Left lung (tissue), 10 donors: ENCODE measurements around the gene SYTL1. TPM values are rescaled to one million over a fixed set of nuclear protein-coding genes. Genes with fewer than 3 reads are reported as not detected.

Source experiments
- ATAC-seq: fragments of 200-7000 bp; cut with Tn5 transposase; one replicate; pipeline ENCODE4 v1.9.1; 2020; ENCODE audit warnings: moderate library complexity
- DNase-seq, 4 donors: peaks; one replicate each; pipeline ENCODE4 v3.0.0-alpha.2; 2013 to 2020
- H3K27ac ChIP-seq, 2 donors: fragments of 200-600 bp; sonication (generic) in 1 of 2; one replicate each; pipeline versions ENCODE4 v1.5.0 to v1.8.0; 2020 to 2021
- H3K27me3 ChIP-seq, 2 donors: fragments of 200-600 bp; sonication (generic) in 1 of 2; one replicate each; pipeline versions ENCODE4 v1.5.0 to v1.8.0; 2020 to 2021
- H3K36me3 ChIP-seq, 2 donors: fragments of 200-600 bp; sonication (generic) in 1 of 2; one replicate each; pipeline versions ENCODE4 v1.5.0 to v1.8.0; 2020 to 2021
- H3K4me1 ChIP-seq, 2 donors: fragments of 200-600 bp; one replicate each; pipeline ENCODE4 v1.8.0; 2021
- H3K4me3 ChIP-seq, 2 donors: fragments of 200-600 bp; sonication (generic) in 1 of 2; one replicate each; pipeline versions ENCODE4 v1.5.0 to v1.8.0; 2020 to 2021; ENCODE audit warnings: mild to moderate bottlenecking in 1 of 2
- H3K9me3 ChIP-seq, 2 donors: fragments of 200-600 bp; sonication (generic) in 1 of 2; one replicate each; pipeline versions ENCODE4 v1.5.0 to v1.8.0; 2020 to 2021
- intact Hi-C, 2 donors: fragments of 100-400 bp; cut with DNase I; formaldehyde crosslinking; loops; one replicate each; pipeline versions ENCODE4 v1.11.2 to v1.14.2; 2022
- polyA plus RNA-seq, 6 donors: library from polyadenylated mRNA; unstranded; fragments of 120-200 nt; gene quantifications; one replicate each; pipeline ENCODE4 v1.2.1, GENCODE V29; 2013; ENCODE audit not compliant: insufficient read length in 6 of 6
- total RNA-seq, 2 donors: library from RNA; stranded (reverse); fragmentation: NEBNext Ultra II Directional; extraction: Animal tissue kit (Norgen Biotek cat#: 25700); gene quantifications; one replicate each; pipeline ENCODE4 v1.2.1, GENCODE V29; 2021
- TF ChIP-seq, protein P1 (sequence below), 2 donors: fragments of 200-600 bp; sonication (generic) in 1 of 2; IDR thresholded peaks; one replicate each; pipeline versions ENCODE4 v1.5.0 to v1.8.0; 2021; ENCODE audit warnings: antibody characterized with exemption in 2 of 2
- donor health status: DM: no; HTN: yes; CAD: no.
- donor health status: DM: no; HTN: no; CAD: no.

SYTL1 gene
- total and polyA plus RNA-seq, 8 donors = 4.7 to 44.1 (median 9.2) TPM

DNA sequence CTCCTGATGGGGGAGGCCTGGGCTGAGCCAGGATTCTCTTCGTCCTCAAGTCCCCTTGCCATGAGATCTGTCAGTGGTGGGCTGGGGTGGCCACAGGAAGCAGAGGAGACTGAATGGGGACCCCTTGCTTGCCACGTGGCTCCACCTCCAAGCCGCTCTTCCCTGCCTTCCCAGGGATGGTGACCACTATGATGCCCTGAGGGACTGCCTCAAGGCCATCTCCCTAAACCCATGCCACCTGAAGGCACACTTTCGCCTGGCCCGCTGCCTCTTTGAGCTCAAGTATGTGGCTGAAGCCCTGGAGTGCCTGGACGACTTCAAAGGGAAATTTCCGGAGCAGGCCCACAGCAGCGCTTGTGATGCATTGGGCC lies 40.8 kb upstream of the SYTL1 start:
- intact Hi-C loops = loop anchor here (10.0 kb wide), 2 partner anchors 94 to 314 kb away; partner anchors contain the start of gene GPR3 (in 1 of the 2)
- peaks cover 19 to 21% of the 10 kb centered on the region in 2 donors for H3K4me1 ChIP-seq
- peak overlapping the region in 1 of 2 donors; percentile 68 for H3K27ac ChIP-seq
- TF ChIP-seq, protein P1, sequence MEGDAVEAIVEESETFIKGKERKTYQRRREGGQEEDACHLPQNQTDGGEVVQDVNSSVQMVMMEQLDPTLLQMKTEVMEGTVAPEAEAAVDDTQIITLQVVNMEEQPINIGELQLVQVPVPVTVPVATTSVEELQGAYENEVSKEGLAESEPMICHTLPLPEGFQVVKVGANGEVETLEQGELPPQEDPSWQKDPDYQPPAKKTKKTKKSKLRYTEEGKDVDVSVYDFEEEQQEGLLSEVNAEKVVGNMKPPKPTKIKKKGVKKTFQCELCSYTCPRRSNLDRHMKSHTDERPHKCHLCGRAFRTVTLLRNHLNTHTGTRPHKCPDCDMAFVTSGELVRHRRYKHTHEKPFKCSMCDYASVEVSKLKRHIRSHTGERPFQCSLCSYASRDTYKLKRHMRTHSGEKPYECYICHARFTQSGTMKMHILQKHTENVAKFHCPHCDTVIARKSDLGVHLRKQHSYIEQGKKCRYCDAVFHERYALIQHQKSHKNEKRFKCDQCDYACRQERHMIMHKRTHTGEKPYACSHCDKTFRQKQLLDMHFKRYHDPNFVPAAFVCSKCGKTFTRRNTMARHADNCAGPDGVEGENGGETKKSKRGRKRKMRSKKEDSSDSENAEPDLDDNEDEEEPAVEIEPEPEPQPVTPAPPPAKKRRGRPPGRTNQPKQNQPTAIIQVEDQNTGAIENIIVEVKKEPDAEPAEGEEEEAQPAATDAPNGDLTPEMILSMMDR (IDR thresholded peaks at IDR 0.05) = no peak
- peaks cover 0 to 90% of the 10 kb centered on the region in 2 donors for H3K36me3 ChIP-seq
- H3K9me3 ChIP-seq = no peaks in the 10 kb centered on the region
- ATAC-seq (no peak), DNase-seq (no peak)
- H3K4me3 ChIP-seq = no peak overlapping the region
- H3K27me3 ChIP-seq = no peaks in the 10 kb centered on the region

DNA sequence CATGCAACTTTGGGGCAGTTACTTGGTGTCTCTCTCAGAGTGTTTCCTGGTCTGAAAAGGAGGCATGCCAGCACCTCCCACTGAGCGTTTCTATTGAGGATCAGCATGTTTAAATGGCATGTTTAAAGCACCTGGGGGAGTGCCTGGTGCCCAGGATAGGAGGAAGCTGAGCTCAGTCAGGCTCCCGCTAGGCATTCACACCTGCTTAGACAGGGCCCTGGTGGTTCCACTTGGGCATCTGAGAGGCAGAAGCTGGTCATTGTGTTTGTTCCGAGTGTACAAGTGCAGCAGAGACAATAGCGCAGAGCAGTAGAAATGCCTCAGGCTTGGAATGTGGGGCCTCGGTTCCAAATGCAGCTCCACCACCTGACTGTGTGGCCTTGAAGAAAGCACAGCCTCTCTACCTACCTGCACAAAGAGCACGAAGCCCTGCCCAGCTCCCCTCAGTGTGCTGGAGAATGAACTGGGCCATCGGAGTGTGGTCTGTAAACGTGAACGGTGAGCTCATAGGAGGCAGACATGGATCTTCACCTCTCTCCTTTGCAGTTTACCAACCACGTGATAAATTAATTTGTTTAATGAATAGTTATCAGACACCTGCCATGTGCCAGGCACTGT lies 40.1 kb upstream of the SYTL1 start:
- intact Hi-C loops = loop anchor here (10.0 kb wide), 2 partner anchors 93 to 313 kb away; partner anchors contain the start of gene GPR3 (in 1 of the 2)
- Histone ChIP-seq H3K27ac (no peak overlapping the region), H3K27me3 (no peaks in the 10 kb centered on the region), H3K4me3 (no peak overlapping the region), H3K9me3 (no peaks in the 10 kb centered on the region), H3K4me1 (peaks cover 19 to 21% of the 10 kb centered on the region in 2 donors), H3K36me3 (peaks cover 0 to 92% of the 10 kb centered on the region in 2 donors)
- ATAC-seq (no peak), DNase-seq (no peak)
- TF ChIP-seq, protein P1 (IDR thresholded peaks at IDR 0.05) = no peak

DNA sequence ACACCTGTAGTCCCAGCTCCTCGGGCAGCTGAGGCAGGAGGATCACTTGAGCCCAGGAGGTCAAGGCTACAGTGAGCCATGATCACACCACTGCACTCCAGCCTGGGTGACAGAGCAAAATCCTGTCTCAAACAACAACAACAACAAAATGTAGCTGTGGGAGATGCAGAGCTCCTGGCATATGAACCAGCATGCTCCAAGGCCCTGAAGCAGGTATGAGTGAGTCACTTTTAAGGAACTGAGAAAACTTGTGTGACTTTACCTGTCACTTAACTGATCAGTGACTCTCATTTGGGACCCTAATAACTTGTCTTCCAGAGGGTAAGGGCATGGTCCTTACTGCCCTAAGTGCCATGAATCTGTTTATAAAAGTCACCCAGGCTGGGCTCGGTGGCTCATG lies 39.2 kb upstream of the SYTL1 start:
- TF ChIP-seq, protein P1 (IDR thresholded peaks at IDR 0.05) = no peak
- ATAC-seq (no peak), DNase-seq (no peak)
- H3K9me3 ChIP-seq = no peaks in the 10 kb centered on the region
- H3K36me3 ChIP-seq = peaks cover 0 to 87% of the 10 kb centered on the region in 2 donors
- no peak overlapping the region for H3K4me3 ChIP-seq
- no peaks in the 10 kb centered on the region for H3K27me3 ChIP-seq
- peaks cover 19 to 21% of the 10 kb centered on the region in 2 donors for H3K4me1 ChIP-seq
- no peak overlapping the region for H3K27ac ChIP-seq
- intact Hi-C loops = loop anchor here (10.0 kb wide), 2 partner anchors 92 to 312 kb away; partner anchors contain the start of gene GPR3 (in 1 of the 2)

DNA sequence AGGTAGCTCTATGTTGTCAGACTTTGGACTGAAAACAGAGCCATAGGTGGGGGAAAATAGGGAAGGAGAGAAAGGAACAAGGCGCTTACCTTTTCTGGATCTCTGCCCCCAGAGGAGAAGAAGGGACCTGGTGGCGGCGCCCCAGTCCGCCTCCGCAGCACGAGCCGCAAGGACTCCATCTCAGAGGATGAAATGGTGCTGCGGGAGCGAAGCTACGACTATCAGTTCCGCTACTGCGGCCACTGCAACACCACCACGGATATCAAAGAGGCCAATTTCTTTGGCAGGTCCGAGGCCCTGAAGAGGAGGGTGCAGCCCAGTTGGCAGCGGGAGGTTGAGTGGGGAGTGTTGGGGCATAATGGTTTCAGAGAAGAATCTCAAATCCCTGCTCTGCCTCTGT lies 38.3 kb upstream of the SYTL1 start:
- intact Hi-C loops = loop anchor here (10.0 kb wide), 2 partner anchors 91 to 311 kb away; partner anchors contain the start of gene GPR3 (in 1 of the 2)
- Histone ChIP-seq H3K27me3 (no peaks in the 10 kb centered on the region), H3K4me1 (peaks cover 19 to 21% of the 10 kb centered on the region in 2 donors), H3K4me3 (no peak overlapping the region), H3K27ac (no peak overlapping the region), H3K36me3 (peaks cover 0 to 78% of the 10 kb centered on the region in 2 donors), H3K9me3 (no peaks in the 10 kb centered on the region)
- TF ChIP-seq, protein P1 (IDR thresholded peaks at IDR 0.05) = no peak
- no peak for DNase-seq
- ATAC-seq = no peak

DNA sequence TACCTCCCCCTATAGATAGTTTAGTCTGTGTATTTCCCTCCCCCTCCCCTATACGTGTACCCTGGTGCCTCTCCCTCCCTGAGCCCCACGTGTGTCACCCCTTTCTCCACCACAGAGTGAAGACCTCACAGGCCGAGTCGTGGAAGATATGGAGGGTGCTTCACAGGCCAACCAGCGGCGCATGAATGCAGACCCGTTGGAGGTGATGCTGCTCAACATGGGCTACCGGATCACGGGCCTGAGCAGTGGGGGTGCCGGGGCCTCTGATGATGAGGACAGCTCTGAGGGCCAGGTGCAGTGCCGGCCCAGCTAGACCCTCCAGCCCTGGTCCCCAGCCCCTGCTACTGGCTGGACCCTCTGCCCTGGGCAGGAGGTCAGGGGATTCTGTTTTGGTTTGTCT lies 35.8 kb upstream of the SYTL1 start:
- intact Hi-C loops = loop anchor here (10.0 kb wide), 2 partner anchors 89 to 309 kb away; partner anchors contain the start of gene GPR3 (in 1 of the 2)
- TF ChIP-seq, protein P1 (IDR thresholded peaks at IDR 0.05) = no peak
- ATAC-seq = no peak
- H3K9me3 ChIP-seq = no peaks in the 10 kb centered on the region
- peaks cover 0 to 66% of the 10 kb centered on the region in 2 donors for H3K36me3 ChIP-seq
- no peaks in the 10 kb centered on the region for H3K27me3 ChIP-seq
- DNase-seq = no peak
- H3K4me3 ChIP-seq = no peak overlapping the region
- H3K4me1 ChIP-seq = peaks cover 0 to 2% of the 10 kb centered on the region in 2 donors
- no peak overlapping the region for H3K27ac ChIP-seq
